ENCODE measurements around the gene BCAS1.

DNA sequence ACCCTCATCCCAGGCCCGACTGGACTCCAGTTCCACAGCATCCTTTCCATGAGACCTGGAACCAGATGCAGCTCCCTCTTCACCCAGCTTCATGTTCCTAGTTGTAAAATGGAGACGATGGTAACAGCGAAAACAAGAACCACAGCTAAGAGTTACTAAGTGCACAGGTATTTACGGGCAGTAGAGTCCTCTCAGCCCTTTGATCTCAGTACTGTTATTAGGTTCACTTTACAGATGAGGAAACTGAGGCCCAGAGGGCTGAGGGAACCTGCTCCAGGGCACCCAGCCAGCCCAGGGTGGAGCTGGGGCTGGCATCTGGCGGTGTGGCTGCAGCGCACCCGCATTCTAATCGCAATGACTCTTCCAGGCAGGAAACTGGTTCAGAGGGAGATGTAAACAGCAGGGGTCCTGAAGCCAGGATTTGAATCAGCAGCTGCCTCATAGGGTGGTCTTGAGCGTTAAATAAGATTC, 858 bp downstream of the BCAS1 start:
- no peak for TF ChIP-seq POLR2A (IDR thresholded peaks at IDR 0.05)
- TF ChIP-seq, protein P1, sequence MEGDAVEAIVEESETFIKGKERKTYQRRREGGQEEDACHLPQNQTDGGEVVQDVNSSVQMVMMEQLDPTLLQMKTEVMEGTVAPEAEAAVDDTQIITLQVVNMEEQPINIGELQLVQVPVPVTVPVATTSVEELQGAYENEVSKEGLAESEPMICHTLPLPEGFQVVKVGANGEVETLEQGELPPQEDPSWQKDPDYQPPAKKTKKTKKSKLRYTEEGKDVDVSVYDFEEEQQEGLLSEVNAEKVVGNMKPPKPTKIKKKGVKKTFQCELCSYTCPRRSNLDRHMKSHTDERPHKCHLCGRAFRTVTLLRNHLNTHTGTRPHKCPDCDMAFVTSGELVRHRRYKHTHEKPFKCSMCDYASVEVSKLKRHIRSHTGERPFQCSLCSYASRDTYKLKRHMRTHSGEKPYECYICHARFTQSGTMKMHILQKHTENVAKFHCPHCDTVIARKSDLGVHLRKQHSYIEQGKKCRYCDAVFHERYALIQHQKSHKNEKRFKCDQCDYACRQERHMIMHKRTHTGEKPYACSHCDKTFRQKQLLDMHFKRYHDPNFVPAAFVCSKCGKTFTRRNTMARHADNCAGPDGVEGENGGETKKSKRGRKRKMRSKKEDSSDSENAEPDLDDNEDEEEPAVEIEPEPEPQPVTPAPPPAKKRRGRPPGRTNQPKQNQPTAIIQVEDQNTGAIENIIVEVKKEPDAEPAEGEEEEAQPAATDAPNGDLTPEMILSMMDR (IDR thresholded peaks at IDR 0.05), result no peak
